ENCODE results near the gene CTTNBP2NL.
A peak's percentile ranks its signal among the peaks of the same experiment; 100 is the strongest.
"Not testable (repeated sequence)": the region's sequence is repeated elsewhere in the genome, so short reads cannot be mapped to it uniquely, and the experiment has no call there.

The CTTNBP2NL gene

DNA sequence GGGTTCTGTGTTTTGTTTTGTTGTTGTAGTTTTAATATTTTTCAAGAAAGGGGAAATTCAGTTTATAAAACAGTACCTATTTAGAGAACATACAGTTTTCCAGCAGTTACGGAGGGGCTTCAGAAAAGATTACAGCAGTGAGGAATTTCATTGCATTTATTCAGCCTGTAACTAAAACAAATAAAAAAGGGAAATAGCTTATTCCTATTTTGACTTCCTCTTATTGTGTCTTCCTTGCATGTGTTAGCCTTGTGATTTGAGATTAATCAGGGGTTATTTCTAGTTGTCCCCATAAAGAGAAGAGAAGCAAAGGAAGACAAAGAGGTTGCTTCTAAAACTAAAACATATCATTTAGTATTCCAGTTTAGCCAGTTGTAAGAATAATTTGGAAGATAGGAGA is 35.0 kb downstream of the CTTNBP2NL start:
- peak; percentile 61 to 86 for DNase-seq

- no peak for DNase-seq
Observed at GRCh38 chr1:112435448-112435847, 39.4 kb downstream of the CTTNBP2NL start.

DNA sequence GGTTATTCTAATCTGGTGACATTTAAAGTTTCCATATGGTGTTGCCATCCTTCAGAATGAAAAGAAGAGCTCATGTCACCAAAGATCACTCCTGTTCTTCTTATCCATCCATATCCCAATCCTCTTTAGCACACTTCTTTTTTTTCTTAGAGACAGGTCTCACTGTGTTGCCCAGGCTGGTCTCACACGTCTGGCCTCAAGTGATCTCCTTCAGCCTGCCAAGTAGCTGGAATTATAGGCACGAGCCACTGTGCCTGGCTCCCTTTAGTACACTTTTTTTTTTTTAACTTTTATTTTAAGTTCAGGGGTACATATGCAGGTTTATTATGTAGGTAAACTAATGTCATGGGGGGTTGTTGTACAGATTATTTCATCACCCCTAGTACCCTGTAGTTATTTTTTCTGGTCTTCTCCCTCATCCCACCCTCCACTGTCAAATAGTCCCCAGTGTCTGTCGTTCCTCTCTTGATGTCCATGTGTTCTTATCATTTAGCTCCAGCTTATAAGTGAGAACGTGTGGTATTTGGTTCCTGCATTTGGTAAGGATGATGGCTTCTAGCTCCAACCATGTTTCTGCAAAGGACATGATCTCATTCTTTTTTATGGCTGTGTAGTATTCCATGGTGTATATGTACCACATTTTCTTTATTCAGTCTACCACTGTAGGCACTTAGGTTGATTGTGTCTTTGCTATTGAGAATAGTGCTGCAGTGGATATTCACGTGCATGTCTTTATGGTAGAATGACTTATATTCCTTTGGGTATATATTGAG is 40.6 kb downstream of the CTTNBP2NL start:
- DNase-seq = no peak

GRCh38 chr1:112438156-112438555 is 42.1 kb downstream of the CTTNBP2NL start:
- not testable (repeated sequence) for DNase-seq

DNA sequence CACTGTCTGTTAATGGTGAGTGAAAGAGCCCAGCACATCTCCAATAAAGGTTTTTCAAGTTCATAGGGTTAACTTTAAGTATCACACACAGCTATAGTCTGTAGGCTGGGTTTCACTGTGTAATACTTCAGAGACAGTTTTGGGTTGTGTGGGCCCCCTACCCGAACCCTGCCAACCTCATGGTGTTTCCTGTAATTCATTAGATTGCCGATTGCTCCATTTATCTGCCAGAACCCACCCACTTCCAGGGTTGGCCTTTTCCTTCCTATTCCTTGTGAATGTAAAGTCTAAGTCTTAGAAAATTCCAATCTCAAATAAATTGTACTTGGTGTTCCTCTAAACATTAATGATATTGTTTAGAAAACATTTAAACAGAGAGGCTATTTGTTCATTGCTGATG is 43.6 kb downstream of the CTTNBP2NL start:
- DNase-seq = no peak

DNA sequence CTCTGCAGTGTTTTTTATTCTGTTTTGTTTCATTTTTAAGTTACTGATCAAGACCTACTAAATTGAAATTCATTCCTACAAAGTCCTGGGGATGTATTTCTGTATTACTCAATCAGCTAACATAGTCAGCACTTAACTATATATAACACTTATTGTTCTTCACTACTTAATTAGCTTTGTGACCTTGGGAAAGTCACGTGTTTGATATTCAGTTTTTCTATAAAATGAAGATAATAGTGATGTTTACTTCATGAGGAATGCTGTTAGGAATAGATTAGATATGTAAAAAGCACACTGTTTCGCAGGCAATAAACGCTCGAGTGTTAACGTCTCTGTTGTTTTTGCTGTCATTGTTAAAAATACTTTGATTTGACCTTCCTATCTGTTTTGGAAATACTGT is 44.6 kb downstream of the CTTNBP2NL start:
- no peak for DNase-seq

DNA sequence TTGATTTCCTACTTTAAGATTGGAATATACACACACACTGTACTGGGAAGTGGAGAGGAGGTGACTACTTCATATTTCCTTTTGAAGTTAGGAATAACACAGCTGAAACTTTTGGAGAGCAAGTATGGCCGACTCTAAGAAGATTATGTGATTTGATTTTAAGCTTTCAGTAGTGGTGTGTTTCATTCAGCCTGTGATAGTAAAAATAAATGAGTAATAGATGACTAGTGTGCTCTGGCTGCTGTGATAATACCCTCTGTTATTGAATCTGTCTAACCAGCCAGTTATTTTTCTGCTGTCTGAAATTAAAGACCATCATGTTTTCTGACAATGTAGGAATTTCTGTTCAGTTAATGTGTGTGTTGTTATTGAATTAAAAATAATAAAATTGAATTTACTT is 48.3 kb downstream of the CTTNBP2NL start:
- DNase-seq = no peak

DNA sequence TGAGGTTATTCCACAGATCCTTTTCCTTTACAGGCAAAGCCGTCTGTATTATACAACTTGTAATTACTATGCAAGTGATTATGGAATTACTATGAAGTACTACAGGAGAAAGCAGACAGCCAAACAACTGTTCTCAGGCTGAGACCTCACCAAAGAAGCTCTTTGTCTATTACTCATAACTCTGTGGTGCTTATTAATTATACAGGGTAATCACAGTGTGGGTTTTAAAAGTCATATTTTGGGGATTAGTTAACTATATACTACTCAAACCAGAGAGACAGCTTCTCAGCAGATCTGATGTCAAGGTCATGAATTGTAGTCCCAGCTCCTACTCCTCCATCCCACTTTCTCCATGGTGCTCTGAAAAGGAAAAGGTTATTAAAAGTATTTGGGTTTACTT is 49.6 kb downstream of the CTTNBP2NL start:
- no peak for DNase-seq

GRCh38 chr1:112446411-112446810 is 50.4 kb downstream of the CTTNBP2NL start:
- DNase-seq = no peak

- DNase-seq = no peak
Observed at GRCh38 chr1:112448904-112449629, 53.1 kb downstream of the CTTNBP2NL start.

DNA sequence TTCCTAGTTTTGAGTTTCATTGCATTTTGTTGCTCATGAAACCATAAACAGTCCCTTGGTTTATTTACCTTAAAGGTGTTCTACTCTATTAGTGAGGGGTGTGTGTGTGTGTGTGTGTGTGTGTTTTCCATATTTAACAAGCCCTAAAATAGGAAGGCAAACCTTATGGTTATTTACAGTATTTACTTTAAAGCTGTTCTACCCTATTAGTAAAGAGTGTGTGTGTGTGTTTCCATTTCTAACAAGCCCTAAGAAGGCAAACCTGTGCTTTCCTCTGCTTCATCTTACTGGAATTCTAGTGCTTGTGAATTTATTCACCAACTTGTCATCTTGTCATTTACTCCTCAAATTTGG is 53.6 kb downstream of the CTTNBP2NL start:
- no peak for DNase-seq

DNA sequence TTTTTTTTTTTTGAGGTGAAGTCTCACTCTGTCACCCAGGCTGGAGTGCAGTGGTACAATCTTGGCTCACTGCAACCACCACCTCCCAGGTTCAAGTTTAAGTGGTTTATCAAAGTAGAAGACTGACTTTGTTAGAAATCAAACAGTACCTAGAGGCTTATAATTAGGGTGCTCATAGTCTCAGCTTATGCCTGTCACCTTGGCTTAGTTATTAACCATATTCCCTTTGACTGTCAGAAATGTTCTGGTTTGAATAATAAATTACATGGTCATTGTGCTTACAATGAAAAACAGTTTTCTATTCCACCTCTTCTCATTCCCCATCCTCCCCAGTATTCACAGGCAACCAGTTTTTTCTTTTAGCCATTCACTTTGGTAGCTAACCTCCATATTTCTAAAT is 54.8 kb downstream of the CTTNBP2NL start:
- no peak for DNase-seq

DNA sequence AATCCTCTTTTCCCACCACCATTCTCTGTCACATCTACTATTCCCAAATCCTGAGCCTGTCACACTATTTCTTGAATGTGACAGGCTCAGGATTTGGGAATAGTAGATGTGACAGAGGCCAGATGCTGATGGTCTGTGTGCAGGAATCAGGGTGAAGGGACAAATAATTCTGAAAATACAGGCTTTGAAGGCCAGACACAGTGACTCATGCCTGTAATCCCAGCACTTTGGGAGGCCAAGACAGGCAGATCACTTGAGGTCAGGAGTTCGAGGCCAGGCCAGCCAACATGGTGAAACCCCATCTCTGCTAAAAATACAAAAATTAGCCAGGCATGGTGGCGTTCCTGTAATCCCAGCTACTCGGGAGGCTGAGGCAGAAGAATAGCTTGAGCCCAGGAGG is 55.3 kb downstream of the CTTNBP2NL start:
- not testable (repeated sequence) for DNase-seq

DNA sequence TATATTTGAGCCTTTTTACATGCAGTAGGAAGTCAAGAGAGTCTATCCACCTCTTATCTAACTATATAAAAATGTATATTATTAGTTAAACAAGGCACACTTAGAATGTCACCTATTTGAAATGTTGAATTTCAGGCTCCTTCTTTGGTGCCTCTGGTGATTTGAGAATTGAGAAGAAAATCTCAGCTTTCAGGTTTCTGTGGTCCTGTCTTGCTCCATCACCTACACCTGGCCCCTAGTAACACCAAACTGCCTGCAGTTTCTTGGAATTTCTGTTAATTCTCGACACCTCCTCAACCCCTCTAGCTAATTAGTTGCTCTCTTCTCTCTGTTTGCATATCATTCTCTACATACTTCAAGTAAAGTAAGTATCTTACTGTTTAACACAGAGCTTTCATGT is 57.9 kb downstream of the CTTNBP2NL start:
- no peak for DNase-seq

DNA sequence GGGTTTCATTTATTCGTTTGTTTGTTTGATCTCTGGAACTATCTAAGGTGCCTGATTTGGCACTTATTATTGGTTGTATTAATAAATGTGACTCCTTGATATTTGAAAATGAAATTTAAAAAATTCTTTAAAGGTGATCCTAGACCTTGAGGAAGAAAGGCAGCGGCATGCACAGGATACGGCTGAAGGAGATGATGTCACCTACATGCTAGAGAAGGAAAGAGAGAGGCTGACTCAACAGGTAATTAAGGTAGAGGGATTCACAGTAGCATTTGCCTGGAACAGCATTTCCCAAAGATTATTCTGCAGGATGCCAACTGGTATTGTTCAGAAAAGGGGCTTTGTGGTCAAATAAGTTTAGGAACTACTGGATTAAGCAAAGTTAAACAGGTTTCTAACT is 58.3 kb downstream of the CTTNBP2NL start:
- no peak for DNase-seq

GRCh38 chr1:112457241-112457640 is 61.2 kb downstream of the CTTNBP2NL start:
- no peak for DNase-seq

GRCh38 chr1:112457955-112458354 is 61.9 kb downstream of the CTTNBP2NL start:
- DNase-seq = peak; percentile 53 to 88

GRCh38 chr1:112458756-112459155 is 62.7 kb downstream of the CTTNBP2NL start:
- DNase-seq = no peak

DNA sequence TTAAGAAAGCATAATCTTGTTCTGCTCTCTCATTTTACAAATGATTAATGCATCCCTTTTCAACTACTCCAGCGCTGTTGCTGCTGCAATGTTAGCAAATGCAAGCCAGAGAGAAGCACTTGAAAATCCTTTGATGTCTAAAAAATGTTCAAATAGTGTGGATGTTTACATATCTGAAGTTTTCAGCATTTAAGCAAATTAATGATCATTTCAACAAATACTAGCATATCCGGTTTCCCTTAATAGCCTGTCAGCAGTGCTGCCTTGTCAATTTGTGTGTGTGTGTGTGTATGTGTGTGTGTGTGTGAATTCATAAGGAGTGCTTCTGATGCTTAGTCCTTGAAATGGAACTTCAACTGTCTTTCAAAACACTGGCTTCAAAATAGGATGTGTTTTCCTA is 64.6 kb downstream of the CTTNBP2NL start:
- DNase-seq = no peak

DNA sequence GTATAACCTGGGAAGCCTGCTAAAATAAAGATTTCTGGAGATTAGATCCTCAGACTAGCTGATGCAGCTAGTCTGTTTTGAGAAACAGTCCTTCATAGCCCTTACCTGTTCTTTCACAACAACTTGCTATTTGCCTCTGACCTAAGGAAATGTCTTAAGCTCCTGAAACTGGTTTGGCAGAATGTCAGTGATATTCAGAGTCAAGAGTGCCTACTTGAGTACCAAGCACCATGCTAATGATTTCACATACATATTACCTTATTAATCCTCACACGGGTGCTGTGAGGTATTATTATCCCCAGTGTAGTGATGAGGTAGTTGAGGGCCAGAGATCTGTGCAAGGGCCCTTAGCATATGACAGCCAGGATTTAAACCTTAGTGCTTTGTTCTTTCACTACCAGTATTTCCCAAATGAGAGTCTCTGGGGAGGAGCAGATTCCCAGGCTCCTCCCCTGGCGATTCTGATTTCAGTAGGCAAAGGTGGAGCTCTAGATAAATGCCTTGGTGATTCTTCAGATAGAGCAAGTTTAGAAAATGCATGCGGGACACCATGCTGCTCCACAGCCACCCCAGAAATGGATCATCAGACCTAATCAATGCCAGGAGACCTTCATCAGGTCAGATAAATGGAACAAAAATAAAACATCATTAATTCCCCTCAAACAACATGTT is 65.3 kb downstream of the CTTNBP2NL start:
- DNase-seq = no peak

DNA sequence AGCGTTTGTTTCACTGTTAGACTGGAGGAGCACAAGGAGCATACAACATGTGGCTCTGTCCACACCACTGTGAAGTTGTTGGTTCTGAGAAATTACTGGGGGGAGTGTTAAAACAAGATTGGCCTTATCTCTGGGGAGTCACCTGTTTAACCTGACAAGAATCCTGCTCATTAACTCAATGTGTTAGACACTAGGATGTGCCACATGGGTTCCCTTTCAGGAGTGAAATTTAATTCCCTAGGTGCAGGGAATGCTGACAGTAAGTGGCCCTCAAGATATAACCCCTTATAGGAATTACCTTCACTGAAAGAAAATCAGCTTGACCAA is 66.9 kb downstream of the CTTNBP2NL start:
- DNase-seq = no peak

- no peak for DNase-seq
Observed at GRCh38 chr1:112464501-112464900, 68.5 kb downstream of the CTTNBP2NL start.

DNA sequence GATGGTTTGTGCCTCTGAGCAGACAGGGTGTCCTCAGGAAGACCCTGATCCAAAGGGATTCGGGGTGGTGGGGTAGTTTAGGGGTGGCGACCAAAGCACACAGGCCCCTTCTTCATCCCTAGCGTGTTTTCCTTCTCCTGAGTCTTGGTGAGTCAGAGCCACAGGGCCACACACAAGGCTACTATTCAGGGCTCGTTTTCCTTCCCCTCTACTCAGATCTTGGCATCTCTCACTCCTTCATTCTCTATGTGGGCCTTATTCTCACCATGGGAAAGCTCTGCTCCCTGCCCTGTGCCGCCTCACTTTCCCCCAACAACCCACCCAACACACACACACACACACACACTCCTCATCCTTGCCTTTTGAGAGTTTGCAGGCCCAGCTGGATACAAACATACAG is 69.1 kb downstream of the CTTNBP2NL start:
- no peak for DNase-seq

DNA sequence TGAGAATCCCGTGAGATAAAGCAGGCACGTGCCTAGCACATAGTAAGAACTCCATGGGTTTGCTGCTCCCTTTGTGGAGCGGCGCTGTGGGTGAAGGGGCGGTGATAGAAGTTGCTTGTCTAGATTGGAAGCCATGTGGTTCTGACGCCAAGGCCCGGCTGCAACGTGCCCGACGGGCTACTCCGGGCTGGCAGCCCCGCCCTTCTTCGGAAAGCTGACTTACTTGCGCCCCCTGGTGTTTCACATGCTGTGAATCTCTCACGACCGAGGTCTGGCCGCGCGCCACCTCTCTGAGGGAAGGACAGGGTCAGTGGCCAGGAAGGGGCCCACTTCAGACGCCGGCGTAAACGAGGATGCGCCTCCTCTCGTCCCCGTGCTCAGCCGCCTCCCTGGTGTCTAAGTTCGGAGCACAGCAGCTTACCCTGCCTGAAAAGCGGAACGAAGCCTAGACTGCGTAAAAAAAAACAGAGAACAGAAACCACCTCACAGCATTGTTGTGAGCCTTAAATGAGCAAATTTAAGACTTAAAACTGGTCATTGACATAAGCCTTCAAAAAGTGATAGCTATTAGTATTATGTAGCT is 70.2 kb downstream of the CTTNBP2NL start:
- DNase-seq = peak; percentile 99
